WERI-Rb-1 (cell line): ENCODE data around the gene TIMM50.

Source experiments
- DNase-seq: peaks from one replicate; pipeline ENCODE4 v3.0.0-alpha.2; 2020
- H3K27ac ChIP-seq: fragments of 250-450 bp; sonication (Bioruptor Pico); 2 replicates; pipeline ENCODE4 v1.5.1; 2020; ENCODE audit warnings: mild to moderate bottlenecking, moderate library complexity
- H3K27me3 ChIP-seq: fragments of 250-450 bp; sonication (Bioruptor Pico); 2 replicates; pipeline ENCODE4 v1.5.1; 2021; ENCODE audit warnings: mild to moderate bottlenecking, low read depth, moderate library complexity; ENCODE audit not compliant: insufficient read depth, severe bottlenecking
- H3K36me3 ChIP-seq: fragments of 250-450 bp; sonication (Bioruptor Pico); 2 replicates; pipeline ENCODE4 v1.5.1; 2020; ENCODE audit warnings: mild to moderate bottlenecking, moderate library complexity
- H3K4me3 ChIP-seq: 2 replicates; pipeline ENCODE4 v1.5.1; 2011; ENCODE audit warnings: low read depth, mild to moderate bottlenecking, control low read depth, low read length
- H3K9me3 ChIP-seq: fragments of 250-450 bp; sonication (Bioruptor Pico); 2 replicates; pipeline ENCODE4 v1.5.1; 2021; ENCODE audit warnings: mild to moderate bottlenecking, moderate library complexity; ENCODE audit not compliant: severe bottlenecking
- CTCF ChIP-seq: IDR thresholded peaks from 2 replicates; pipeline ENCODE4 v1.5.1; 2011; ENCODE audit warnings: low read depth, mild to moderate bottlenecking, control low read depth, inconsistent platforms, low read length

The TIMM50 gene

GRCh38 chr19:39507715-39508364 is 27.2 kb downstream of the TIMM50 start:
- no peak for TF ChIP-seq CTCF
- H3K36me3 ChIP-seq, result peaks cover 16% of the 10 kb centered on the region

GRCh38 chr19:39508629-39509028 is 28.0 kb downstream of the TIMM50 start:
- DNase-seq, result no peak
- no peak overlapping the region for H3K27ac ChIP-seq
- H3K27me3 ChIP-seq, result no peaks in the 10 kb centered on the region
- H3K9me3 ChIP-seq, result no peaks in the 10 kb centered on the region
- peaks cover 10% of the 10 kb centered on the region for H3K36me3 ChIP-seq
- no peak overlapping the region for H3K4me3 ChIP-seq
- TF ChIP-seq CTCF, result no peak

More at GRCh38 chr19:39507715-39508364, 27.2 kb downstream of the TIMM50 start:
- H3K27ac ChIP-seq, result no peak overlapping the region; the same call in 1 of the 2 replicates
- H3K27me3 ChIP-seq, result no peaks in the 10 kb centered on the region
- no peaks in the 10 kb centered on the region for H3K9me3 ChIP-seq
- no peak for DNase-seq
- H3K4me3 ChIP-seq, result peak overlapping the region; percentile 80

- Histone ChIP-seq H3K9me3 (no peaks in the 10 kb centered on the region), H3K27ac (no peak overlapping the region), H3K4me3 (no peak overlapping the region), H3K27me3 (no peaks in the 10 kb centered on the region), H3K36me3 (peaks cover 5% of the 10 kb centered on the region)
- DNase-seq, result no peak
- no peak for TF ChIP-seq CTCF
Measured at GRCh38 chr19:39509233-39509632, 28.6 kb downstream of the TIMM50 start.

GRCh38 chr19:39512988-39513387 is 32.4 kb downstream of the TIMM50 start:
- no peaks in the 10 kb centered on the region for H3K9me3 ChIP-seq
- TF ChIP-seq CTCF, result no peak
- no peaks in the 10 kb centered on the region for H3K27me3 ChIP-seq
- no peaks in the 10 kb centered on the region; the same call in 1 of the 2 replicates for H3K36me3 ChIP-seq
- DNase-seq, result no peak
- no peak overlapping the region for H3K27ac ChIP-seq
- no peak overlapping the region for H3K4me3 ChIP-seq

GRCh38 chr19:39514840-39515550 is 34.4 kb downstream of the TIMM50 start, which contains the start of gene SELENOV:
SELENOV (plus strand) TSS chr19:39515139; CDS start chr19:39515213, 74 bp downstream.
- no peak for DNase-seq
- Histone ChIP-seq H3K27ac (no peak within 1 kb of the TSS), H3K4me3 (0 out of 2 replicates have a peak within 1 kb of the TSS, but pooled peaks have one; percentile 1)

More at GRCh38 chr19:39514840-39515550, 34.4 kb downstream of the TIMM50 start, which contains the start of gene SELENOV:
- Histone ChIP-seq H3K36me3 (no peaks in the 10 kb centered on the region; the same call in 1 of the 2 replicates), H3K9me3 (no peaks in the 10 kb centered on the region), H3K27me3 (no peaks in the 10 kb centered on the region)
- no peak for TF ChIP-seq CTCF
